AG08395 (cell line): Measurements from ENCODE around the gene MYO18A.
"Not testable (repeated sequence)": the region's sequence is repeated elsewhere in the genome, so short reads cannot be mapped to it uniquely, and the experiment has no call there.

Experiments used
- DNase-seq: peaks from one replicate; pipeline ENCODE4 v3.0.0; 2012; ENCODE audit warnings: mixed read lengths, low spot score

MYO18A gene

DNA sequence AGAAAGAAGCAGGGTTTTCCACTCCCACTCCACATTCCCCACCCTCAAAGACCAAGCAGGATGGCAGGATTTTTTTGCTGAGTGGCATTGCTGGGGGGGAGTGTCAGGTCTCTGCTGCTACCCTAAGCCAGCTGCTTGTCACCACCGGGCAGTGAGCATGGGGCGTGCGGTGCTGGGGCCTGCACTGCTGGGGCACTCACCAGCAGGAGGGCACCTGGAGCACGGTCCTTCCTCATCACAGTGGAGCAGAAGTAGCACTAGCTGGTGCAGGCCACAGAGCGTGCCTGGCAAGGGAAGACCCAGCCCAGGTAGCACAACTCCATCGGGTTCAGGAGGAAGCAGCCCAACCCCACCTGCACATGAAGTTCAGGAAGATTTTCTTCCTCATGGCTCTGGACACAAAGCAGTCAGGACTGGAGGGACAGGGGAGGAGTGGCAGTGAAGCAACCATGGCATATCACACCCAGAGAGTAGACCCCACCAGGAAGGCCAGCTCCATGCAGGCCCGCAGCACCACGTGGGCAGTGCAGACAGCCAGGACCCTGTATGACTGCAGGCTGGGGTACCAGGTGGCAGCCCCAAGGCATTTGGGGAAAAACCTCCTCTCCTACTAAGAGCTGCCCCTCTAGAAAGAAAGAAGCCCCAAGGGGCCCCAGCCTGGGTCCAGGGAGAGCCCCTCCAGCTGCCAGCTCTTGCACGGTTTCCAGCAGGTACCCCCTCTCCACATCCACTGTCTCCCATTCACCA lies 16.7 kb upstream of the MYO18A start:
- no peak for DNase-seq

GRCh38 chr17:29195465-29196081 lies 15.4 kb upstream of the MYO18A start:
- no peak for DNase-seq

DNA sequence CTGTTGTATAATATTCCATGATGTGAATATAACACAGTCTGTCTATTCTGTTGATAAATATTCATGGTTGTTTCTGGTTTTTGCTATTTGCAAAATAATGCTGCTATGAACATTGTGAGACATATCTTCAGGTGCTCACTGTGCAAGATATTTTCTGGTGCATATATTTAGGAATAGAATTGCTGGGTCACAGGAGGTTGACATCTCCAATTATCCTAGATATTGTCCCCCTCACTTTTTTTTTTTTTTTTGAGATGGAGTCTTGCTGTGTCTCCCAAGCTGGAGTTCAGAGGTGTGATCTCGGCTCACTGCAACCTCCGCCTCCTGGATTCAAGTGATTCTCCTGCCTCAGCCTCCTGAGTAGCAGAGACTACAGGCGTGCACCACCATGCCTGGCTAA lies 14.5 kb upstream of the MYO18A start:
- DNase-seq = no peak

- no peak for DNase-seq
These were observed 12.9 kb upstream of the MYO18A start for GRCh38 chr17:29193146-29193545.

- no peak for DNase-seq
These were observed 10.5 kb upstream of the MYO18A start for GRCh38 chr17:29190592-29191207.

GRCh38 chr17:29190039-29190438 lies 9.8 kb upstream of the MYO18A start:
- no peak for DNase-seq

DNA sequence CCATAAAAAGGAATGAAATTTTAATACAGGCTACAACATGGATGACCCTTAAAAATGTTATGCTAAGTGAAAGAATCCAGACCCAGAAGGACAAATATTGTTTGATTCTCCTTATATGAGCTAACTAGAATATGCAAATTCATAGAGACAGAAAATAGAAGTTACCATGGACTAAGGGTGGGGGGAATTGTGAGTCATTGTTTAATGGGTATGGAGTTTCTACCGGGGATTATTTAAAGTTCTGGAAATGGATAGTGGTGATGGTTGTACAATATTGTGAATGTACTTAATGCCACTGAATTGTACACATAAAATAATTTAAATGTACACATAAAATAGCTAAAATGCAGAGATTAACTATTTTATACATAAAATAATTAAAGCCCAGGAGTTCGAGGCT lies 9.2 kb upstream of the MYO18A start:
- no peak for DNase-seq

DNA sequence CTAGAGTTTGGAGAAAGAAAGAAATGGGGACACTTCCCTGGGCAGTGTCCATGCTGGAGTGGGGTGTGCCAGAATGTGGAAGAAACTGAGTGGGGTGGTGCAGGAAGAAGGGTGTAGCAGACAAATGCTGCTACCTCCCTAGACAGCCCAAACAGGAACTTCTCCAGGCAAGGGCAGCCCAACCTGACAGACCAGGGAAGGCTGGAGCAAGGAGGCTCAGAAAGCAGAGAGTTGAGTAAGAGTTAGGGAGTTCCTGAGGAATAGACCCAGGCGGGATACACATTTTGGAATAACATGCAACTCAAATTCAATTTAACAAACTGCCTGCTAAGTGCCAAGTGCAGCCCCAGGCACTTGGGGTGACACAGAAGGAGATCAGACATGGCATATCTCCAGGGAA lies 1.0 kb upstream of the MYO18A start:
- DNase-seq = no peak

GRCh38 chr17:29180788-29181160 lies 576 bp upstream of the MYO18A start:
- DNase-seq = no peak

DNA sequence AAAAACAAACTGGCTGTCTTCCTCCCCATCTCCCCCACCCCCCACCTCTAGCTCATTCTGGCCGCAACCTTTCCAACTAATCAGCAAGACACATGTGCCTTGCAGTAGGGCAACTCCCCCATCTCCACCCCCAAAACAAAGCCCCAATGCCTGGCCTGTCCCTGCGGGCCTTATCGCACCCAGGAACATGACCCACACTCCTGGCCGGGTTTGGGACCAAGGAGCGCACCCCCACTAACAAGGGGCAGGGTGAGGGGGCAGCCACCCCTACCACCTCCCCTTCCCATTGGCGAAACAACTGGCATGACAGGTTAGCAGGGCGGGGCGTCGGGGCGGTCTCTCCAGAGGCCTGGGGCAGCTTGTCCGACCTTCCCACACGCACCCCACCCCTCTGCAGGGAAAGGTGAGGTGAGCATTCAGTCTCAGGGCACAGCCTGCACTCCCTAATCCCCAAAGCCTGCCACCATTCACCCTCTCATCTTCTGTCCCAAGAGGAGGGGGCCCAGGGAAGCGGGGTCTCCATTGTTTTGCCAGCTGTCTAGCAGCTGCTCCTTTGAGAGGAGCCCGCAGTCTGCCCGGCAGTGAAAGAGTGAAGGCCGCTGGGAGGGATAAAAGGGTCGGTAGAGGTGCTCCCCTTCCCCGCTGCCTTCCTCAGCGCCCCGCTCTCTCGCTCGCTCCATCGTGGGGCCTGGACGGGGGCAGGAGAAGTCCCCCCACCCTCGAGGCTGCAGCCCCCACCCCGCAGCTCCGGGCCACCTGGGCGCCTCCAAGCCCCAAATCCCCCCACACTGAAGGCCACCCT lies 765 bp downstream of the MYO18A start:
- no peak for DNase-seq

DNA sequence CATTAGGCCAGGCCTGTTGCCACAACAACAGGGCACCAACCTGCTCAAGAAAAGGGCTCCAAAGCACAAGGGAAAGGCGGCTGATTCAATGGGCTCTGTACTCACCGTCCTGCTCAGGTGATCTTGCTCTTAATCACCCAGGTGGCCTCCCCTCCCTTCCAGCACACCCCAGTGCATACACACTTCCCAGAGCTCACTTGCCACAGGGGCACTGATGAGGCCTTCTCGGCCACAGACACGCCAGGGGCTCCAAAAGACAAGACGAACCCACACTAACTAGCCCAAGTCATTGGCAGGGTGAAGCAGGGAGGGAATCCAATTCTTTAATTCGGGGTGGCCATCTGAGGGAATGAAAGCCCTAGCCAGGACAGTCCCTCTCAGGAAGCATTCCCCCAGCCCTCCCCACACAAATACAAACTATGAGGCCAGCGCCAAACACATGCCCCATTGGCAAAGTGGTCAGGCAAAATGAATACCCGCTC lies 1.4 kb downstream of the MYO18A start:
- no peak for DNase-seq

DNA sequence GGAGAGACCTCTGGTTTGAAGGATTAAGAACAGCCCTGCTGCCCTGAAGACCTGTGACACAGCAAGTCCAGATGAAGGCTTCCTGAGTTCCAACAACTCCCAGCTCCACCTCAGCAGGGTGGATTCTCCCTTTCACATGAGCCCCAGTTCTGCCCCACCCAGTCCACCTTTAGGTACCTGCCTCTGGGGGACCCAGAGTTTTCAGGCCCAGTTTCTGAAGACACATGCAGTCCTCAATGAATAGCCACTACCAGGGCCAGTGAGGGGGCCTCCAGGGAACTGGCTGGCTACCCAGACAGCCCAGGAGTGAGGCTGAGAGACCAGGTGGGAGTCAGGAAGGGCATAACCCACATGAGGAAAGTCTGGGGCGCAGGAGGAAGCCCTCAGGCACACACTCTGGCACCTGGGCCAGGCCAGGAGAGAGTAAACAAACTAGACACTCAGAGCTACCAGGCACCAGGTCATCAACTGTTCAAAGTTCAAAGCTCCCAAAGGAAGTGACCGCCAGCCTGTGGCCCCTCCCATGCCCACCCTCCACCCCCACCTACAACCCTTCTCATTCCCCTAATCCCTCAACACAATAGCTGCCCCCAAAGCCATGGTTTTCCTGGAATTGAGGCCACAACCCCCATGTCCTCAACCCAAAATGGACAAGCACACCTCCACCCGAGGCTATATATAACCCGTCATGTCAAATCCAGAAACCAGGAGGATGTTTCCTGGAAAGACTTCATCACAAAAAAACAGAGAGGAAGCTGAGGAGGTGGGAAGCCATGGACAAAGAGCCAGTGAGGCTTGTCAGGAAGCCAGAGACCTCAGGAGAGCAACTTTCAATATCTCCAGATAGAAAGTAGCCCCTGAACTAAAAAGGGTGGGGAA lies 2.1 kb downstream of the MYO18A start:
- DNase-seq = no peak

DNA sequence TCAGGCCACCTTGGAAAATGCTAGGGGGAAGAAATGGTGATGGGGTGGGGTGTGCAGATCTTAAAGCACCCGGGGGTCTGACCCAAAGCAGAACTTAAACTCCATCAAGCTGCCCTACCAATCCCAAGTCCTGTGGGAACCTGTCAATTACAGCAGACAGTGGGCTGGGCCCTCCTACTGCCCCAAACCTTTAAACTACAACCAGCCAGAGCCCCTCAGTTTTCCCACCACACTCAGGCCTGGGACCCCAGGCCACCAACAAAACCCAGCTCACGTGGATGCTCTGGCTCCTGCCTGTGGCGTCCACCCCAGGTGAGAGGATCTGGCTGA lies 2.7 kb downstream of the MYO18A start:
- DNase-seq = no peak

GRCh38 chr17:29176558-29177351 lies 3.4 kb downstream of the MYO18A start:
- DNase-seq = peak; percentile 67

DNA sequence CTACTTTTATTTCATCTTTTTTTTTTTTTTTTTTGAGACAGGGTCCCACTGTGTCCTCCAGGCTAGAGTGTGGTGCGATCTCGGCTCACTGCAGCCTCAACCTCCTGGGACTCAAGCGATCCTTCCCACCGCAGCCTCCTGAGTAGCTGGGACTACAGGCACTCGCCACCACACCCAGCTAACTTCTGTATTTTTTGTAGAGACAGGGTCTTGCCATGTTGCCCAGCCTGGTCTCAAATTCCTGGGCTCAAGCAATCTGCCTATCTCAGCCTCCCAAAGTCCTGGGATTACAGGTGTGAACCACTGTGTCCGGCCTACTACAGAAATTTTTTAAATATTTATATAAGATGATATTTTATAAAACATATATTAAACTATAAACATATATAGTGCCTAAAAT lies 4.8 kb downstream of the MYO18A start:
- no peak for DNase-seq

DNA sequence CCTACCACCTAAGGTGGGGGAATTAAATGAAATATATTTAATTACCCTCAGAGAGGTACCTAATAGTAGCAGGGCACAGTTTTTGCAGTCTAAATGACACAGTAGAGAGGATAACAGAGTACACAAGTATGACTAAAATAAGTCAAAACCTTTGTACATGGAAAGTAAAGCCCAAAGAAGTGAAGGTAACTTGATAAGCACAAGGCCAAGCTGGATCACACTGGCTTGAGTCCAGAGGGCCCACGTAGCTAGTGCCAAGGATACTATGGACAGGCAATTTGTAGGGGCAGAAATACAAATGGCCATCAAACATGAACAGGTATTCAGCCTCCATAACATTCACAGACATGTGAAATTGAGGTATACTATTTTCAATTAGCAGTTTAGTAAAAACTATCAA lies 7.6 kb downstream of the MYO18A start:
- no peak for DNase-seq

DNA sequence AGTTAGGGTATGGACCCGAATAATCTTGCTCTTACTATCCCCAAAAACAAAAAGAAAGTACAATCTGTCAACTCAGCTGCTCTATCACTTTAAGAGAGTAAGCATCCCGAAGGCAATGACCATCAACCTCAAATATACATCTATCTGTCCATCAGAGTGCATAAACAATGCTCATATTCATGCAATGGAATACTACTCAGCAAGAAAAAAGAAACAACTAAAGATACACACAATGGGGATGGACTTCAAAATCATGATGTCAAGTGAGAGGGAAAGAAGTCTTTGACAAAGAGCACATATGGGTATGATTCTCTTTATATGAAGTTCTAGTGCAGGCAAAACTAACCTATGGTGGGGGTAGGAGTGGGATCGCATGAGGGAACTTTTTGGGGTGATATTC lies 9.5 kb downstream of the MYO18A start:
- DNase-seq = no peak

GRCh38 chr17:29169806-29170591 lies 10.2 kb downstream of the MYO18A start:
- DNase-seq = no peak

GRCh38 chr17:29168759-29169126 lies 11.5 kb downstream of the MYO18A start:
- DNase-seq = not testable (repeated sequence)

GRCh38 chr17:29168079-29168758 lies 12.0 kb downstream of the MYO18A start:
- DNase-seq = no peak
